Measurements from ENCODE around the gene CCNY.
"Not testable (repeated sequence)": the region's sequence is repeated elsewhere in the genome, so short reads cannot be mapped to it uniquely, and the experiment has no call there.

The CCNY gene

GRCh38 chr10:35387768-35388167 is 51.5 kb downstream of the CCNY start:
- no peak for DNase-seq

GRCh38 chr10:35388197-35388596 is 51.9 kb downstream of the CCNY start:
- no peak for DNase-seq

- no peak for DNase-seq
These were observed 52.4 kb downstream of the CCNY start for GRCh38 chr10:35388682-35389081.

GRCh38 chr10:35390161-35390840 is 54.0 kb downstream of the CCNY start:
- DNase-seq = no peak

- DNase-seq = no peak
These were observed 54.5 kb downstream of the CCNY start for GRCh38 chr10:35390843-35391152.

GRCh38 chr10:35391153-35391953 is 55.0 kb downstream of the CCNY start:
- no peak for DNase-seq

- DNase-seq = no peak
These were observed 55.6 kb downstream of the CCNY start for GRCh38 chr10:35391954-35392262.

- no peak for DNase-seq
These were observed 56.3 kb downstream of the CCNY start for GRCh38 chr10:35392482-35393228.

- DNase-seq = no peak
These were observed 58.1 kb downstream of the CCNY start for GRCh38 chr10:35394411-35394851.

- no peak for DNase-seq
These were observed 58.6 kb downstream of the CCNY start for GRCh38 chr10:35394934-35395333.

- no peak for DNase-seq
These were observed 60.5 kb downstream of the CCNY start for GRCh38 chr10:35396560-35397434.

- DNase-seq = no peak
These were observed 61.6 kb downstream of the CCNY start for GRCh38 chr10:35397953-35398352.

- DNase-seq = no peak
These were observed 62.0 kb downstream of the CCNY start for GRCh38 chr10:35398355-35398754.

GRCh38 chr10:35398908-35399307 is 62.6 kb downstream of the CCNY start:
- DNase-seq = no peak

- DNase-seq = no peak
These were observed 63.2 kb downstream of the CCNY start for GRCh38 chr10:35399414-35400009.

GRCh38 chr10:35400595-35401268 is 64.4 kb downstream of the CCNY start:
- no peak for DNase-seq

- not testable (repeated sequence) for DNase-seq
These were observed 67.2 kb downstream of the CCNY start for GRCh38 chr10:35403491-35403890.

- DNase-seq = not testable (repeated sequence)
These were observed 67.8 kb downstream of the CCNY start for GRCh38 chr10:35404077-35404476.

GRCh38 chr10:35406003-35406630 is 69.8 kb downstream of the CCNY start:
- DNase-seq = not testable (repeated sequence)

- DNase-seq = not testable (repeated sequence)
These were observed 71.4 kb downstream of the CCNY start for GRCh38 chr10:35407696-35408095.

- DNase-seq = peak; percentile 28
These were observed 72.8 kb downstream of the CCNY start for GRCh38 chr10:35409094-35409582.

Measured in NCI-H146 (cell line).